Muscle of leg (tissue), 9 donors: Measurements from ENCODE around the gene TPM1. TPM values are rescaled to one million over a fixed set of nuclear protein-coding genes. Genes with fewer than 3 reads are reported as not detected.

Experiments
- polyA plus RNA-seq, 8 donors: library from polyadenylated mRNA; unstranded; fragments of 120-200 nt; gene quantifications; one replicate each; pipeline versions ENCODE4 v1.2.1 to v1.2.3, GENCODE V29; 2013; ENCODE audit warnings: inconsistent platforms in 1 of 8, low replicate concordance in 1 of 8; ENCODE audit not compliant: insufficient read length in 8 of 8, insufficient read depth in 1 of 8
- total RNA-seq: library from RNA; stranded (reverse); fragments of 120-200 nt; gene quantifications from one replicate; pipeline ENCODE4 v1.2.4, GENCODE V29; 2013

The TPM1 gene
- total and polyA plus RNA-seq, 9 donors: 1,893 to 5,870 (median 4,342) TPM

Other genes starting within 250 kb of the TPM1 start
- gene LACTB, start 79.1 kb downstream of the TPM1 start, total RNA-seq: 13.4 TPM
- gene LACTB, start 79.1 kb downstream of the TPM1 start, polyA plus RNA-seq: 10 to 100 TPM; 14.3 to 15.5 (median 14.8) TPM
- gene RPS27L, start 114.7 kb downstream of the TPM1 start, total RNA-seq: 72.8 TPM
- gene RPS27L, start 114.7 kb downstream of the TPM1 start, polyA plus RNA-seq: 10 to 100 TPM; 55.1 to 73.3 (median 61.4) TPM
- gene RAB8B, start 146.9 kb downstream of the TPM1 start, total RNA-seq: 21.1 TPM
- gene RAB8B, start 146.9 kb downstream of the TPM1 start, polyA plus RNA-seq: 10 to 100 TPM; 13.2 to 24.7 (median 18.2) TPM
- 10.4 TPM for gene APH1B, start 234.9 kb downstream of the TPM1 start, total RNA-seq
- 10 to 100 TPM in 6 of 8 donors, 1 to 10 TPM in 2; 8.5 to 13.6 (median 11.1) TPM for gene APH1B, start 234.9 kb downstream of the TPM1 start, polyA plus RNA-seq